Measurements from ENCODE around the gene FRAT2.

FRAT2 gene

GRCh38 chr10:97334370-97335175, at the start of gene FRAT2:
TSS of gene FRAT2 (minus strand) at chr10:97334729. CDS start at chr10:97334572, 157 bp downstream.
- DNase-seq: peak; percentile 89

- no peak for DNase-seq
Measured at GRCh38 chr10:97384156-97384555, 49.6 kb upstream of the FRAT2 start.

GRCh38 chr10:97383159-97383558, 48.6 kb upstream of the FRAT2 start:
- no peak for DNase-seq

- DNase-seq: no peak
Measured at GRCh38 chr10:97381626-97382025, 47.1 kb upstream of the FRAT2 start.

GRCh38 chr10:97380516-97380915, 46.0 kb upstream of the FRAT2 start:
- no peak for DNase-seq

GRCh38 chr10:97378933-97379921, 44.7 kb upstream of the FRAT2 start:
- no peak for DNase-seq

- DNase-seq: no peak
Measured at GRCh38 chr10:97376413-97376812, 41.9 kb upstream of the FRAT2 start.

GRCh38 chr10:97373456-97373855, 38.9 kb upstream of the FRAT2 start:
- no peak for DNase-seq

GRCh38 chr10:97372233-97372875, 37.8 kb upstream of the FRAT2 start:
- DNase-seq: no peak

GRCh38 chr10:97371696-97372095, 37.2 kb upstream of the FRAT2 start:
- DNase-seq: no peak

- no peak for DNase-seq
Measured at GRCh38 chr10:97367126-97367649, 32.7 kb upstream of the FRAT2 start.

GRCh38 chr10:97366572-97366971, 32.0 kb upstream of the FRAT2 start:
- no peak for DNase-seq

GRCh38 chr10:97365761-97366351, 31.3 kb upstream of the FRAT2 start:
- DNase-seq: no peak

GRCh38 chr10:97363071-97363470, 28.5 kb upstream of the FRAT2 start:
- DNase-seq: no peak

GRCh38 chr10:97362310-97363033, 27.9 kb upstream of the FRAT2 start:
- DNase-seq: no peak

- DNase-seq: no peak
Measured at GRCh38 chr10:97361537-97361901, 27.0 kb upstream of the FRAT2 start.

GRCh38 chr10:97360705-97361536, 26.4 kb upstream of the FRAT2 start:
- DNase-seq: no peak

GRCh38 chr10:97358781-97359180, 24.3 kb upstream of the FRAT2 start:
- no peak for DNase-seq

GRCh38 chr10:97358349-97358748, 23.8 kb upstream of the FRAT2 start:
- DNase-seq: no peak

GRCh38 chr10:97356918-97357317, 22.4 kb upstream of the FRAT2 start:
- no peak for DNase-seq

GRCh38 chr10:97356318-97356914, 21.9 kb upstream of the FRAT2 start:
- DNase-seq: peak; percentile 24

All from EL (cell line).